WTC11 (cell line): ENCODE data around the gene DOCK1. TPM values are rescaled to one million over a fixed set of nuclear protein-coding genes. Genes with fewer than 3 reads are reported as not detected.

Experiments used
- ATAC-seq: fragments of 200-7000 bp; cut with Tn5 transposase; 2 replicates; pipeline ENCODE4 v1.10.0; 2021; ENCODE audit warnings: mild to moderate bottlenecking, moderate library complexity
- CTCF ChIA-PET: fragments of 300-600 bp; sonication (Branson Sonifier 250); formaldehyde crosslinking; loops from one replicate; lab custom pipeline; 2021; ENCODE audit warnings: antibody characterized with exemption; lab: Charles Lee
- POLR2A ChIA-PET: fragments of 350-600 bp; sonication (Branson Sonifier 250); formaldehyde crosslinking; loops from one replicate; lab custom pipeline; 2021; ENCODE audit warnings: antibody characterized with exemption; lab: Charles Lee
- DNase-seq: peaks from one replicate; pipeline ENCODE4 v3.0.0; 2021; ENCODE audit warnings: low spot score
- H3K27ac Mint-ChIP-seq: 2 replicates; pipeline ENCODE4 v1.8.0; 2021; ENCODE audit warnings: mixed read lengths
- H3K27me3 Mint-ChIP-seq: 2 replicates; pipeline ENCODE4 v1.8.0; 2021; ENCODE audit warnings: low read depth, mild to moderate bottlenecking, moderate library complexity, mixed read lengths
- H3K36me3 Mint-ChIP-seq: 2 replicates; pipeline ENCODE4 v1.8.0; 2021; ENCODE audit warnings: mixed read lengths
- H3K4me1 Mint-ChIP-seq: 2 replicates; pipeline ENCODE4 v1.8.0; 2022; ENCODE audit warnings: mixed read lengths
- H3K4me3 Mint-ChIP-seq: 2 replicates; pipeline ENCODE4 v1.8.0; 2021; ENCODE audit warnings: mild to moderate bottlenecking, moderate library complexity, mixed read lengths
- H3K9me3 Mint-ChIP-seq: 2 replicates; pipeline ENCODE4 v1.8.0; 2021; ENCODE audit warnings: mixed read lengths
- ELF4 ChIP-seq: sonication (generic); formaldehyde crosslinking; IDR thresholded peaks from 2 replicates; pipeline ENCODE4 v1.8.1; 2022; ENCODE audit warnings: low read depth, mild to moderate bottlenecking, moderate library complexity, missing genetic modification reagents
- EMX1 ChIP-seq: fragments of 250-450 bp; sonication (Bioruptor Pico); IDR thresholded peaks from 2 replicates; pipeline ENCODE4 v1.8.0; 2021; ENCODE audit warnings: mild to moderate bottlenecking
- FOXJ3 ChIP-seq: sonication (generic); formaldehyde crosslinking; IDR thresholded peaks from 2 replicates; pipeline ENCODE4 v1.9.0; 2021; ENCODE audit warnings: missing genetic modification reagents, mild to moderate bottlenecking, borderline replicate concordance
- GRHL2 ChIP-seq: fragments of 250-450 bp; sonication (Bioruptor Pico); IDR thresholded peaks from 2 replicates; pipeline ENCODE4 v1.8.0; 2022; ENCODE audit warnings: mild to moderate bottlenecking, moderate library complexity; ENCODE audit not compliant: insufficient replicate concordance, severe bottlenecking
- GTF2I ChIP-seq: fragments of 250-450 bp; sonication (Bioruptor Pico); conservative IDR thresholded peaks from 2 replicates; pipeline ENCODE4 v1.4.0; 2021; ENCODE audit warnings: mild to moderate bottlenecking
- HMGA2 ChIP-seq: fragments of 250-450 bp; sonication (Bioruptor Pico); IDR thresholded peaks from 2 replicates; pipeline ENCODE4 v1.4.0; 2021; ENCODE audit warnings: mild to moderate bottlenecking, moderate library complexity
- JAZF1 ChIP-seq: fragments of 250-450 bp; sonication (Bioruptor Pico); IDR thresholded peaks from 2 replicates; pipeline ENCODE4 v1.9.0; 2021; ENCODE audit warnings: moderate library complexity, mild to moderate bottlenecking, inconsistent platforms
- JUN ChIP-seq: sonication (generic); formaldehyde crosslinking; IDR thresholded peaks from 2 replicates; pipeline ENCODE4 v1.8.0; 2023; ENCODE audit warnings: mild to moderate bottlenecking, missing genetic modification reagents
- MYBL2 ChIP-seq: sonication (generic); formaldehyde crosslinking; IDR thresholded peaks from 2 replicates; pipeline ENCODE4 v1.8.1; 2023; ENCODE audit warnings: mild to moderate bottlenecking, moderate library complexity, missing genetic modification reagents
- NR1H2 ChIP-seq: sonication (generic); formaldehyde crosslinking; IDR thresholded peaks from 2 replicates; pipeline ENCODE4 v1.9.0; 2021; ENCODE audit warnings: mild to moderate bottlenecking, moderate library complexity, missing genetic modification reagents
- RORB ChIP-seq: fragments of 250-450 bp; sonication (Bioruptor Pico); IDR thresholded peaks from 2 replicates; pipeline ENCODE4 v1.9.0; 2021; ENCODE audit warnings: mild to moderate bottlenecking
- SOX15 ChIP-seq: fragments of 250-450 bp; sonication (Bioruptor Pico); IDR thresholded peaks from 2 replicates; pipeline ENCODE4 v1.9.0; 2021; ENCODE audit warnings: mild to moderate bottlenecking
- TCF7 ChIP-seq: sonication (generic); formaldehyde crosslinking; IDR thresholded peaks from 2 replicates; pipeline ENCODE4 v1.8.0; 2022; ENCODE audit warnings: mild to moderate bottlenecking, low read depth, missing genetic modification reagents, moderate library complexity
- ZNF671 ChIP-seq: fragments of 250-450 bp; sonication (Bioruptor Pico); IDR thresholded peaks from 2 replicates; pipeline ENCODE4 v1.8.0; 2021; ENCODE audit warnings: mild to moderate bottlenecking
- total RNA-seq: library from RNA; stranded (reverse); gene quantifications from 3 replicates; pipeline ENCODE4 v1.2.3, GENCODE V29; 2021
- TF ChIP-seq, protein P1 (sequence below): fragments of 250-450 bp; sonication (Bioruptor Pico); IDR thresholded peaks from 2 replicates; pipeline ENCODE4 v1.9.0; 2021; ENCODE audit warnings: moderate library complexity, mild to moderate bottlenecking, inconsistent platforms, borderline replicate concordance
- TF ChIP-seq, protein P2 (sequence below): sonication (generic); formaldehyde crosslinking; IDR thresholded peaks from 2 replicates; pipeline ENCODE4 v1.8.0; 2022; ENCODE audit warnings: mild to moderate bottlenecking, missing genetic modification reagents
- TF ChIP-seq, protein P3 (sequence below): sonication (generic); formaldehyde crosslinking; IDR thresholded peaks from 2 replicates; pipeline ENCODE4 v1.8.1; 2022; ENCODE audit warnings: missing genetic modification reagents, borderline replicate concordance
- TF ChIP-seq, protein P4 (sequence below): sonication (generic); formaldehyde crosslinking; IDR thresholded peaks from 2 replicates; pipeline ENCODE4 v1.8.0; 2022; ENCODE audit warnings: missing genetic modification reagents
- TF ChIP-seq, protein P5 (sequence below): fragments of 250-450 bp; sonication (Bioruptor Pico); IDR thresholded peaks from 2 replicates; pipeline ENCODE4 v2.1.2; 2022; ENCODE audit warnings: mild to moderate bottlenecking, moderate library complexity

The DOCK1 gene
- total RNA-seq, 1 experiment from 2014 or later: 52.1 TPM

DNA sequence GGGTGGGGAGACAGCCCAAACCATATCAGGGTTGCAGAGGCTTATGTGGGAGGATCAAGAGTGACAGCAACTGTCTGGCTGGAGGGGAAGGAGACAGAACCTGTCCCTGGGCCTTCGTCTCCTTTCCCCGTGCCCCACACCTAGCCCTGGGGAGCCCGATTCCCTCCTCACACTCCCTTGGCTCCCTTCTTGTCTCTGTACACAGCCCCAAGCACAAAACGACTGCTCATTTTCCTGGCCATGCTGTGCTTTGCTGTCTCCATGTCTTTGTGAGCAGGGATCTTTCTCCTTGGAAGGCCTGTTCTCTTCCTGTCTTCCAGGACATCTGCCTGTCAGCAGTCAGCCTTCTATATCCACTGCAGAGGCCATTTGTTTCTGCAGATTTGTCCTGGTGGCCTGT is 177.4 kb downstream of the DOCK1 start:
- Mint-ChIP-seq H3K4me1 (peaks cover 35% of the 10 kb centered on the region), H3K36me3 (peaks cover 25% of the 10 kb centered on the region), H3K9me3 (peaks cover 14% of the 10 kb centered on the region), H3K4me3 (no peak overlapping the region), H3K27me3 (no peaks in the 10 kb centered on the region), H3K27ac (no peak overlapping the region)
- ChIA-PET CTCF (no interaction called here), POLR2A (no interaction called here)
- TF ChIP-seq MYBL2 (CRISPR knock-in tag): no peak
- TF ChIP-seq, protein P1, sequence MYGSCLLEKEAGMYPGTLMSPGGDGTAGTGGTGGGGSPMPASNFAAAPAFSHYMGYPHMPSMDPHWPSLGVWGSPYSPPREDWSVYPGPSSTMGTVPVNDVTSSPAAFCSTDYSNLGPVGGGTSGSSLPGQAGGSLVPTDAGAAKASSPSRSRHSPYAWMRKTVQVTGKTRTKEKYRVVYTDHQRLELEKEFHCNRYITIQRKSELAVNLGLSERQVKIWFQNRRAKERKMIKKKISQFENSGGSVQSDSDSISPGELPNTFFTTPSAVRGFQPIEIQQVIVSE (CRISPR knock-in tag): no peak
- TF ChIP-seq SOX15: no peak
- TF ChIP-seq HMGA2: no peak
- no peak for TF ChIP-seq GTF2I (CRISPR knock-in tag)
- no peak for TF ChIP-seq ZNF671 (CRISPR knock-in tag)
- no peak for TF ChIP-seq ELF4 (CRISPR knock-in tag)
- TF ChIP-seq GRHL2: no peak
- TF ChIP-seq EMX1: no peak
- TF ChIP-seq, protein P2, sequence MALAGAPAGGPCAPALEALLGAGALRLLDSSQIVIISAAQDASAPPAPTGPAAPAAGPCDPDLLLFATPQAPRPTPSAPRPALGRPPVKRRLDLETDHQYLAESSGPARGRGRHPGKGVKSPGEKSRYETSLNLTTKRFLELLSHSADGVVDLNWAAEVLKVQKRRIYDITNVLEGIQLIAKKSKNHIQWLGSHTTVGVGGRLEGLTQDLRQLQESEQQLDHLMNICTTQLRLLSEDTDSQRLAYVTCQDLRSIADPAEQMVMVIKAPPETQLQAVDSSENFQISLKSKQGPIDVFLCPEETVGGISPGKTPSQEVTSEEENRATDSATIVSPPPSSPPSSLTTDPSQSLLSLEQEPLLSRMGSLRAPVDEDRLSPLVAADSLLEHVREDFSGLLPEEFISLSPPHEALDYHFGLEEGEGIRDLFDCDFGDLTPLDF (CRISPR knock-in tag): no peak
- TF ChIP-seq, protein P3, sequence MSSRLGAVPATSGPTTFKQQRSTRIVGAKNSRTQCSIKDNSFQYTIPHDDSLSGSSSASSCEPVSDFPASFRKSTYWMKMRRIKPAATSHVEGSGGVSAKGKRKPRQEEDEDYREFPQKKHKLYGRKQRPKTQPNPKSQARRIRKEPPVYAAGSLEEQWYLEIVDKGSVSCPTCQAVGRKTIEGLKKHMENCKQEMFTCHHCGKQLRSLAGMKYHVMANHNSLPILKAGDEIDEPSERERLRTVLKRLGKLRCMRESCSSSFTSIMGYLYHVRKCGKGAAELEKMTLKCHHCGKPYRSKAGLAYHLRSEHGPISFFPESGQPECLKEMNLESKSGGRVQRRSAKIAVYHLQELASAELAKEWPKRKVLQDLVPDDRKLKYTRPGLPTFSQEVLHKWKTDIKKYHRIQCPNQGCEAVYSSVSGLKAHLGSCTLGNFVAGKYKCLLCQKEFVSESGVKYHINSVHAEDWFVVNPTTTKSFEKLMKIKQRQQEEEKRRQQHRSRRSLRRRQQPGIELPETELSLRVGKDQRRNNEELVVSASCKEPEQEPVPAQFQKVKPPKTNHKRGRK: no peak
- ATAC-seq (no peak), DNase-seq (no peak)

DNA sequence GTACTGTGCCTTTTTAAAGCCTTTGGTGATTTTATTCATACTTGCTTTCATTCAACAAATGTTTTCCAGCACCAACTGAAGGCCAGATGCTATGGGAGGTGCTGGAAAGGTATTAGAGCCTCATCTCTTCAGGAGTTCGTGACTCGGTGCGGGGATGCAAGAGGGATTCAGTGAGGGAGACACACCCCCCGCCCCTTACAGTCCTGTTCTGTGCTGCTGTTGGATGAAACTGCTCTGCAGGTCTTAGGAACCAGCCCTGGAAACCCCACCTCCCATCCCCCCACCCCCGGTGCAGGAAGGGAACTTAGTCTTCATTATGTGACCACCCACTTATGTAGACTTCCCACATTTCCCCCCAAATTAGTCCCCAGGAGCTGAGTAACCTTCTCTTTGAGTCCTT is 180.7 kb downstream of the DOCK1 start:
- no peak overlapping the region for H3K27ac Mint-ChIP-seq
- peak; percentile 75 for ATAC-seq
- H3K9me3 Mint-ChIP-seq: peaks cover 18% of the 10 kb centered on the region
- ChIA-PET CTCF (no interaction called here), POLR2A (no interaction called here)
- TF ChIP-seq JAZF1 (no peak), JUN (no peak), FOXJ3 (CRISPR knock-in tag) (no peak), RORB (CRISPR knock-in tag) (no peak), NR1H2 (CRISPR knock-in tag) (no peak), TCF7 (CRISPR knock-in tag) (no peak)
- TF ChIP-seq, protein P4, sequence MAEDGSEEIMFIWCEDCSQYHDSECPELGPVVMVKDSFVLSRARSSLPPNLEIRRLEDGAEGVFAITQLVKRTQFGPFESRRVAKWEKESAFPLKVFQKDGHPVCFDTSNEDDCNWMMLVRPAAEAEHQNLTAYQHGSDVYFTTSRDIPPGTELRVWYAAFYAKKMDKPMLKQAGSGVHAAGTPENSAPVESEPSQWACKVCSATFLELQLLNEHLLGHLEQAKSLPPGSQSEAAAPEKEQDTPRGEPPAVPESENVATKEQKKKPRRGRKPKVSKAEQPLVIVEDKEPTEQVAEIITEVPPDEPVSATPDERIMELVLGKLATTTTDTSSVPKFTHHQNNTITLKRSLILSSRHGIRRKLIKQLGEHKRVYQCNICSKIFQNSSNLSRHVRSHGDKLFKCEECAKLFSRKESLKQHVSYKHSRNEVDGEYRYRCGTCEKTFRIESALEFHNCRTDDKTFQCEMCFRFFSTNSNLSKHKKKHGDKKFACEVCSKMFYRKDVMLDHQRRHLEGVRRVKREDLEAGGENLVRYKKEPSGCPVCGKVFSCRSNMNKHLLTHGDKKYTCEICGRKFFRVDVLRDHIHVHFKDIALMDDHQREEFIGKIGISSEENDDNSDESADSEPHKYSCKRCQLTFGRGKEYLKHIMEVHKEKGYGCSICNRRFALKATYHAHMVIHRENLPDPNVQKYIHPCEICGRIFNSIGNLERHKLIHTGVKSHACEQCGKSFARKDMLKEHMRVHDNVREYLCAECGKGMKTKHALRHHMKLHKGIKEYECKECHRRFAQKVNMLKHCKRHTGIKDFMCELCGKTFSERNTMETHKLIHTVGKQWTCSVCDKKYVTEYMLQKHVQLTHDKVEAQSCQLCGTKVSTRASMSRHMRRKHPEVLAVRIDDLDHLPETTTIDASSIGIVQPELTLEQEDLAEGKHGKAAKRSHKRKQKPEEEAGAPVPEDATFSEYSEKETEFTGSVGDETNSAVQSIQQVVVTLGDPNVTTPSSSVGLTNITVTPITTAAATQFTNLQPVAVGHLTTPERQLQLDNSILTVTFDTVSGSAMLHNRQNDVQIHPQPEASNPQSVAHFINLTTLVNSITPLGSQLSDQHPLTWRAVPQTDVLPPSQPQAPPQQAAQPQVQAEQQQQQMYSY (CRISPR knock-in tag): no peak
- TF ChIP-seq, protein P2 (CRISPR knock-in tag): no peak
- TF ChIP-seq, protein P5, sequence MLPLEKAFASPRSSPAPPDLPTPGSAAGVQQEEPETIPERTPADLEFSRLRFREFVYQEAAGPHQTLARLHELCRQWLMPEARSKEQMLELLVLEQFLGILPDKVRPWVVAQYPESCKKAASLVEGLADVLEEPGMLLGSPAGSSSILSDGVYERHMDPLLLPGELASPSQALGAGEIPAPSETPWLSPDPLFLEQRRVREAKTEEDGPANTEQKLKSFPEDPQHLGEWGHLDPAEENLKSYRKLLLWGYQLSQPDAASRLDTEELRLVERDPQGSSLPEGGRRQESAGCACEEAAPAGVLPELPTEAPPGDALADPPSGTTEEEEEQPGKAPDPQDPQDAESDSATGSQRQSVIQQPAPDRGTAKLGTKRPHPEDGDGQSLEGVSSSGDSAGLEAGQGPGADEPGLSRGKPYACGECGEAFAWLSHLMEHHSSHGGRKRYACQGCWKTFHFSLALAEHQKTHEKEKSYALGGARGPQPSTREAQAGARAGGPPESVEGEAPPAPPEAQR (CRISPR knock-in tag): no peak
- no peak for DNase-seq
- no peak overlapping the region for H3K4me3 Mint-ChIP-seq
- peaks cover 37% of the 10 kb centered on the region for H3K36me3 Mint-ChIP-seq
- H3K4me1 Mint-ChIP-seq: peaks cover 17% of the 10 kb centered on the region
- H3K27me3 Mint-ChIP-seq: no peaks in the 10 kb centered on the region
